Endothelial cell of umbilical vein (primary cell): ENCODE results near the gene IRF9.

Experiments used
- CTCF ChIP-seq, 2 donors: IDR thresholded peaks; 1 replicate in 1 of 2; 2 replicates in 1 of 2; pipeline ENCODE4 v1.5.1; 2011; ENCODE audit warnings: low read length in 2 of 2, mild to moderate bottlenecking in 2 of 2, moderate library complexity in 2 of 2, control low read depth in 1 of 2, inconsistent platforms in 1 of 2, low read depth in 1 of 2; ENCODE audit not compliant: insufficient read depth in 1 of 2; ENCODE audit errors: extremely low read depth in 1 of 2
- EZH2 ChIP-seq: IDR thresholded peaks from 2 replicates; pipeline ENCODE4 v1.6.1; 2012; ENCODE audit warnings: borderline replicate concordance, low read depth, mild to moderate bottlenecking, moderate library complexity, low read length, inconsistent platforms; ENCODE audit not compliant: severe bottlenecking
- JUN ChIP-seq: IDR thresholded peaks from 2 replicates; pipeline ENCODE4 v1.6.1; 2011; ENCODE audit warnings: borderline replicate concordance, low read depth; ENCODE audit not compliant: insufficient read length, insufficient read depth
- POLR2AphosphoS5 ChIP-seq: IDR thresholded peaks from 2 replicates; pipeline ENCODE4 v1.6.1; 2012; ENCODE audit warnings: low read depth, mild to moderate bottlenecking, control low read depth, low read length, moderate library complexity; ENCODE audit not compliant: insufficient read depth

- TF ChIP-seq POLR2AphosphoS5 (no peak), JUN (no peak), CTCF (IDR thresholded peaks at IDR 0.05; ENCODE audit: extremely low read depth in 1 of 2, insufficient read depth in 1 of 2, low read depth in 1 of 2, low read length in 2 of 2) (no peak), EZH2 (no peak)
These were observed 4.7 kb downstream of the IRF9 start for GRCh38 chr14:24165785-24166184.
